AG09309 (cell line): Measurements from ENCODE around the gene ITPK1.

ENCODE experiments used
- DNase-seq: peaks from one replicate; pipeline ENCODE4 v3.0.0-alpha.2; 2010; ENCODE audit warnings: low read depth
- H3K4me3 ChIP-seq: 2 replicates; pipeline ENCODE4 v1.5.1; 2011; ENCODE audit warnings: mild to moderate bottlenecking, low read depth, low read length, moderate library complexity; ENCODE audit not compliant: control insufficient read depth
- TF ChIP-seq, protein P1 (sequence below): IDR thresholded peaks from 2 replicates; pipeline ENCODE4 v1.5.1; 2011; ENCODE audit warnings: mild to moderate bottlenecking, low read depth, low read length, inconsistent platforms; ENCODE audit not compliant: insufficient read depth, control insufficient read depth; ENCODE audit errors: missing control alignments

ITPK1 gene

DNA sequence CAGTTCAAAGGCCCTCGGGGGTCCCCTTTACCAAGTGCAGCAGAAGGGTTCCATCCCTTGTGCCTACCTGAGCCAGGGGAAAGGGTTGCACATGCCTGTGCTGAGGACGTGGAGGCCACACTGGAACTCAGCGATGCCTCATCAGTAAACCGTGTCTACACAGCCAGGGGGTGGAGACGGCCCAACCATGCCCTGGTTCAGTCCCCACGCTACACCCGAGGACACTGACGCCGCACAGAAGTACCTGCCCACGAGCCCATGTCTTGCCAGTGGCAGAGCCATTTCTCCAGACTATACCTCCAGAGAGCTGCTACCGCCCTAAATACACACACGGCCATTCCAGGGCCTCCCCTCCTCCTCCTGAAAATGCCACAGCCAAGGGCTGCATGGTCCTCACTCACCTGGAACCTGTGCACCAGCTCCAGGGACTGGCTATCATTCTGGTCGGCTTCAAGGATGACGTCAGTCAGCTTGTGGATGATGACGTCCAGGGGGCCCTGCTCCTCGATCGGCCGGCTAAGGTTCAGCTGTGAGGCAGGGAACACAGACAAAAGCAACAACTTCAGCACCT is 99.4 kb downstream of the ITPK1 start:
- H3K4me3 ChIP-seq, result no peak overlapping the region
- TF ChIP-seq, protein P1, sequence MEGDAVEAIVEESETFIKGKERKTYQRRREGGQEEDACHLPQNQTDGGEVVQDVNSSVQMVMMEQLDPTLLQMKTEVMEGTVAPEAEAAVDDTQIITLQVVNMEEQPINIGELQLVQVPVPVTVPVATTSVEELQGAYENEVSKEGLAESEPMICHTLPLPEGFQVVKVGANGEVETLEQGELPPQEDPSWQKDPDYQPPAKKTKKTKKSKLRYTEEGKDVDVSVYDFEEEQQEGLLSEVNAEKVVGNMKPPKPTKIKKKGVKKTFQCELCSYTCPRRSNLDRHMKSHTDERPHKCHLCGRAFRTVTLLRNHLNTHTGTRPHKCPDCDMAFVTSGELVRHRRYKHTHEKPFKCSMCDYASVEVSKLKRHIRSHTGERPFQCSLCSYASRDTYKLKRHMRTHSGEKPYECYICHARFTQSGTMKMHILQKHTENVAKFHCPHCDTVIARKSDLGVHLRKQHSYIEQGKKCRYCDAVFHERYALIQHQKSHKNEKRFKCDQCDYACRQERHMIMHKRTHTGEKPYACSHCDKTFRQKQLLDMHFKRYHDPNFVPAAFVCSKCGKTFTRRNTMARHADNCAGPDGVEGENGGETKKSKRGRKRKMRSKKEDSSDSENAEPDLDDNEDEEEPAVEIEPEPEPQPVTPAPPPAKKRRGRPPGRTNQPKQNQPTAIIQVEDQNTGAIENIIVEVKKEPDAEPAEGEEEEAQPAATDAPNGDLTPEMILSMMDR, result no peak
- DNase-seq, result no peak

DNA sequence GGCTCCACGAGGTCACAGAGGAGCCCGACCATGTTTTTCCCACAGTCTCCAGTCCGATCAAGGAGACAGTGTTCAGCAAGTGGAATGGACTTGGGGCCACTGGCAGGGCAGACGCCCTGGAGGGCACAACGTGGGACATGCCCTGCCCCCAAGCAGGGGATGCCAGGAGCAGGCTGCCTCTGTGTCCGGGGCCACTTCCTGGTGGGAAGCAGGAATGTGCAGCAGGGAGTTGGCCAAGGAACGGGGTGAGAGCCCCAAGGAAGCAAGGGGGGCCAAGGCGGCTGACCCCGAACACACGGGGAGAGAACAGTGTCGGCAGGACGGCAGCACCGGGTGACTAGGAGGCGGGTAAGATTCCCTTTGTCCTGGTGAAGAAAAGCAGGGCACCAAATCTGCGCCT is 100.2 kb downstream of the ITPK1 start:
- TF ChIP-seq, protein P1, result no peak
- H3K4me3 ChIP-seq, result no peak overlapping the region
- no peak for DNase-seq

DNA sequence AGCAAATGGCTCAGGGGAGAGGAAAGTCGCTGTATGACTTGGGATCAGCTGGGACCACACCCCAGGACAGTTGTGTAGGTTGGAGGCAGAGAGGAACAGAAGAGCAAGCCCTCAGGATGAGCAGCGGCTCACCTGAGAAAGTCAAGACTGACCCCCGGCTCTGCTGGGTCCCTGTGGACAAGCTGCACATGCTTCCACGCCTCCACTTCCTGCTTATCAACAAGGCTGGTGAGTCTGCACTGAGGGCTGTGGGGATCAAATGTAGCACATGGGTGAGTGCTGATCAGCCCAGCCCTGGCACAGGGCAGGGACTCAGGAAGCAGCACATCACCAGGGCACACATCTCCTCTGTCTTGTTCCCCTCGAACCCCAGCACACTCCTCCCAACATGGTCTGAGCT is 100.7 kb downstream of the ITPK1 start:
- TF ChIP-seq, protein P1, result no peak
- no peak overlapping the region for H3K4me3 ChIP-seq

DNA sequence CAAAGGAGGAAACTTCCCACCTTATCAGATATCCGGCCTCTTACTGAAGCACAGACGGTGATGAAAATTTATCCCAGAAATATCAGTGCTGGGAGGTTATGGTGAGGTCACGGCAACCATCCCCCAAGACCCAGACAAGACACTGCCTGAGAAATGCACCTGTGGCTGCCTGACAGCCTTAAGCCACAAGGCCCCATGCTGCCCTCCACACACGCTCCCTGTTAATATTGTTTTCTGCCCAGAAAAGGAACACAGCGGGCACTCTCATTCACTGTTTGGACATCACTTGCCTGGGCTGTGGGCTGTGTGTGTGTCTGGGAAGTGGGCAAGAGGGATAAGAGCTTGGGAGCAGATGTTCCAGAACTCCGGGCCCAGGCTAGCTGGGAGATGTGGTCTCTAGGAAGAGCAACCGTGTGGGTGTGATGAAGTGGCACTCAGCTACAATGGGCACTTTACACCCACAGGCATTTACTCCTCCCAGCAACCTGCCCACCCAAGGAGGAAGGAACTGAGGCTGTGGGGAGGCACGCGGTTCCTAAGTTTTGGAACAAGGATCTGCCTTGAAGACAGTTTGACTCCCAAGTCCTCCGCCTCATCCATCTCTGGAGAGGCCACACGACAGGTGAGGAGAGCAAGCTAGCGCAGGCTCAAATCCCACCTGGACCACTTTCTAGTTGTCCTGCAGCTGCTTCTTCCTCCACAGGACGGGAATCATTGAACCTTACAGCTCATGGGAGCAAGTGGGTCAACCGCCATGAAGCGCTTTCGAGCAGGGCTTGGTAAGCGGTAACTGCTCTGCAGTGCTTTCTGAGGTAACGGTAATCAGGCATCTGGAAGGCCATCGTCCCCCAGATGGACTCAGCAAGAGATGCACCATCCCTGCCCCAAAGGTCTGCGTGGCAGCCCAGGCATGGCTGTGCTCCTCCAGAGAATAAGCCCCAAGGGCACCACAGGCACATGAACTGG is 101.4 kb downstream of the ITPK1 start:
- DNase-seq, result no peak
- TF ChIP-seq, protein P1, result no peak
- H3K4me3 ChIP-seq, result no peak overlapping the region

More for the DNA sequence above, 100.7 kb downstream of the ITPK1 start:
- DNase-seq, result no peak

DNA sequence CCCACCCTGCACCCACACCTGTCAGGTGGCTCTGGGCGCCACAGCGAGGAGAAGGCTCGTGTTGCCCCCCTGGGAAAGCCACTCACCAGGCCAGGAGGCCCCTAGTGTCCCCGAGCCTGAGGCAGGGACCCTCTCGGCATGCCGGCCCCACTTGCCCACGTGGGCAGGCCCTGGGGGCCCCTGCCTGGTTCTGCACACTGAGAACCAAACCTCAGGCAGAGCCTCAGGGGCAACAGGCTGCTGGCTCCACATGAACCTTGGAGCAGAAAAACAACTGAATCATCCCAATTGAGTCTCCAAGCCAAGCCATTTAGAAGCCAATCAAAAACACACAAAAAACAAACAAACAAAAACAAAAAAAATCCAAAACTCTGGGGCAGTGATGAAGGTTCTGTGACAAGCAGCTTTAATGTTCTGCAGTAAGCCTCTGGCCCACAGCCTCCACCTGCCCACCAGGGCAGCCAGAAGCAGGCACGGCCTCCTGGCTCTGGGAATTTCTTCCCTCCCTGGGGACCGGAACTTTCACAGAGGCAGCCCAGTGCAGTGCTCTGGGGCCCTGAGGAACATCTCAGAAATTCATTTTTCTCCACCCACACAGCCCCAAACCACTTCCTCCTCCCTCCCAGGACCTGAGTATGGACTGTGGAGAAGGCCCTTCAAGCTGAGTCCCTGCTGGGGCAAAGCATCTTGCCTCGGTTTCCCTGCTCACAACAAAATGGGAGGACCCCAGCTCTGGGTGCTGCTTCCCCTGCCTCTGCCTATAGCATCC is 102.6 kb downstream of the ITPK1 start:
- peak; percentile 28 for DNase-seq
- TF ChIP-seq, protein P1, result no peak
- no peak overlapping the region for H3K4me3 ChIP-seq

DNA sequence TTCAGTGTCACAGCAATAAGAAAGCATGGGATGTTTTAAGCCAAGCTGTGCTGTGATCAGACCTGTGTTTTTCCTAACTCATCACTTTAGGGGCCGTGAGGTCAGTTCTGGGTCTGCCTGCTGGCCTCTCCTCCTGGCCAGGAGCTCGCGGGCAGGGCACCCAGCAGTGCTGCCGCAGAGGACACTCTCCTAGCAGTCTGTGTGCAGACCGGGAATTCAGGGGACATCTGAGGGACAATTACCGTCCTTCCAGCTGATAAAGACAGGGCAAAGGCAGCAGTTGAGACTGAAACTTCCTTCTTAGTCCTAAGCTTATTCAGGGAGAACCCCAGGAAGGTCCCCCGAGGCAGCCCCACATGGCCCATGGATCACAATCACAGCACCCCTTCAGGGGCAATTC is 103.2 kb downstream of the ITPK1 start:
- no peak for DNase-seq
- TF ChIP-seq, protein P1, result no peak
- H3K4me3 ChIP-seq, result no peak overlapping the region
